ENCODE data around the gene BAAT.

The BAAT gene

GRCh38 chr9:101398068-101398929 is 13.5 kb upstream of the BAAT start, which contains the start of the genes MRPL50 and ZNF189:
Gene MRPL50 (minus strand): TSS chr9:101398618. CDS start chr9:101398592, 26 bp downstream.
Gene ZNF189 (plus strand): TSS chr9:101398851. CDS start chr9:101399157, 306 bp downstream.
- peak; percentile 94 for DNase-seq

- DNase-seq: no peak
These were observed 12.9 kb upstream of the BAAT start for GRCh38 chr9:101397746-101398067.

- no peak for DNase-seq
These were observed 9.9 kb upstream of the BAAT start for GRCh38 chr9:101394687-101395086.

- DNase-seq: no peak
These were observed 8.3 kb upstream of the BAAT start for GRCh38 chr9:101393135-101393534.

GRCh38 chr9:101388507-101388993 is 3.7 kb upstream of the BAAT start:
- no peak for DNase-seq

GRCh38 chr9:101387871-101388506 is 3.2 kb upstream of the BAAT start:
- no peak for DNase-seq

GRCh38 chr9:101383361-101383760 is 1.4 kb downstream of the BAAT start:
- no peak for DNase-seq

- DNase-seq: no peak
These were observed 2.9 kb downstream of the BAAT start for GRCh38 chr9:101381833-101382342.

- no peak for DNase-seq
These were observed 3.7 kb downstream of the BAAT start for GRCh38 chr9:101381118-101381517.

- no peak for DNase-seq
These were observed 4.5 kb downstream of the BAAT start for GRCh38 chr9:101380295-101380694.

GRCh38 chr9:101376111-101376848 is 8.5 kb downstream of the BAAT start:
- DNase-seq: no peak

- no peak for DNase-seq
These were observed 9.3 kb downstream of the BAAT start for GRCh38 chr9:101375546-101375945.

- DNase-seq: no peak
These were observed 12.3 kb downstream of the BAAT start for GRCh38 chr9:101372327-101373118.

GRCh38 chr9:101371813-101372212 is 13.0 kb downstream of the BAAT start:
- no peak for DNase-seq

GRCh38 chr9:101369884-101370531 is 14.8 kb downstream of the BAAT start:
- DNase-seq: no peak

GRCh38 chr9:101369286-101369685 is 15.5 kb downstream of the BAAT start:
- no peak for DNase-seq

- no peak for DNase-seq
These were observed 17.5 kb downstream of the BAAT start for GRCh38 chr9:101367323-101367722.

GRCh38 chr9:101366038-101366756 is 18.6 kb downstream of the BAAT start:
- no peak for DNase-seq

- DNase-seq: no peak
These were observed 19.6 kb downstream of the BAAT start for GRCh38 chr9:101365181-101365580.

- DNase-seq: no peak
These were observed 22.4 kb downstream of the BAAT start for GRCh38 chr9:101362450-101362849.

GRCh38 chr9:101360647-101361046 is 24.2 kb downstream of the BAAT start:
- no peak for DNase-seq

Measured in NCI-H510A (cell line).